HG02571 (cell line): ENCODE results near the gene WIPF1.
A peak's percentile ranks its signal among the peaks of the same experiment; 100 is the strongest.

ENCODE experiments used
- ATAC-seq: cut with Tn5 transposase; IDR thresholded peaks from one replicate; pipeline ENCODE4 v1.9.1; 2021; ENCODE audit warnings: mild to moderate bottlenecking, moderate library complexity; ENCODE audit not compliant: unreplicated experiment

WIPF1 gene, protein sequence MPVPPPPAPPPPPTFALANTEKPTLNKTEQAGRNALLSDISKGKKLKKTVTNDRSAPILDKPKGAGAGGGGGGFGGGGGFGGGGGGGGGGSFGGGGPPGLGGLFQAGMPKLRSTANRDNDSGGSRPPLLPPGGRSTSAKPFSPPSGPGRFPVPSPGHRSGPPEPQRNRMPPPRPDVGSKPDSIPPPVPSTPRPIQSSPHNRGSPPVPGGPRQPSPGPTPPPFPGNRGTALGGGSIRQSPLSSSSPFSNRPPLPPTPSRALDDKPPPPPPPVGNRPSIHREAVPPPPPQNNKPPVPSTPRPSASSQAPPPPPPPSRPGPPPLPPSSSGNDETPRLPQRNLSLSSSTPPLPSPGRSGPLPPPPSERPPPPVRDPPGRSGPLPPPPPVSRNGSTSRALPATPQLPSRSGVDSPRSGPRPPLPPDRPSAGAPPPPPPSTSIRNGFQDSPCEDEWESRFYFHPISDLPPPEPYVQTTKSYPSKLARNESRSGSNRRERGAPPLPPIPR

DNA sequence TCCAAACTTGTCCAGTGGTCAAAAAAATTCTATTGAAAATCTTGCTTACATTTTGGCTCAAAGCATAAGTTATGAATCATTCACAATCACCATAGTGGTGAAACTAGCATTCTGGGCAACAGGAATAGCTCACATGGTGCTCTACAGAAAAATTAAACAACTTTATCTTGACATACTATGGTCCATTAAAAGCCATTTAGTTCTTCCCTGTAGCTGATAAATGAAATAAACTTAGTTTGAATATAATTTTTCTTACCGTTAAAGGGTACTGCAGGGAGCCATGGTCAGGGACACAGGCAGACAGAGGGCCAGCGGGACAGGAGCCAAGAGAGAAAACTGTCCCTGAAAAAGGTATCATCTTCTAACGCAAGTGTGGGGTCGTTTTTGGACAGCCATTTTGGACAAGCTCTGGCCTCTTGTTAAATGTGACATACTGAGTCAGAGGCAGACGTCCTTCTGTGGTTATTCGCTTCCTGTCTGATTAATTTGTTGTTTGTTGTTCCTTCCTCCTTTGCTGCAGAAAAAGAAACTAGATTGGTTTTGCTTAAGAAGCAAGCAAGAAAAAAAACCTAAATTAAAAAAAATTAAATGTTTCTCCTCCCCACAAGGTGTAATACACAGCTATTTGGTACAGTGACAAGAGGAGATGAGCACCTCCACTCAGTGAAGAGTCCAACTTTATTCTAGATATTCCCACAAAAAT lies at the start of gene WIPF1:
WIPF1 (minus strand) TSS at position 460 of the 703 bp plus-strand sequence. CDS start 12,231 bp downstream, outside the sequence.
- peak; percentile 43 for ATAC-seq

DNA sequence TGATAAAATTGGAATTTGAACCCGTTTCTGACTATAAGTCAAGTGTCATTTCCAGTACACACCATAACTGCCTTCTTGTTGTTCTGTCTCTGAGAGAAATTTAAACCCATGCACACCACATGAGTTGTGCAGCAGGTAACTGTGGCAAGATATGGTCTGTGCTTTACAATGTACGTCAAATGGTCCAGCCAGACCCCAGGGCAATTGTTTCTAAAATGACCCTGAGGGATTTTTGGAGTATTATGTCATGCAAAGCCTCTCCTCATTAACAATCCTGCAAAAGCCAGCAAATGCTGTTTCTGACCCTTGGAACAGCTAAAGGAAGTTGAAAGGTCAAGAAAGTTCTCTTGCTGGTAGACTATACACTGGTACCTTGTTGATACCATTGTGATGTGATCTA lies 47.7 kb upstream of the WIPF1 start:
- ATAC-seq: no peak

DNA sequence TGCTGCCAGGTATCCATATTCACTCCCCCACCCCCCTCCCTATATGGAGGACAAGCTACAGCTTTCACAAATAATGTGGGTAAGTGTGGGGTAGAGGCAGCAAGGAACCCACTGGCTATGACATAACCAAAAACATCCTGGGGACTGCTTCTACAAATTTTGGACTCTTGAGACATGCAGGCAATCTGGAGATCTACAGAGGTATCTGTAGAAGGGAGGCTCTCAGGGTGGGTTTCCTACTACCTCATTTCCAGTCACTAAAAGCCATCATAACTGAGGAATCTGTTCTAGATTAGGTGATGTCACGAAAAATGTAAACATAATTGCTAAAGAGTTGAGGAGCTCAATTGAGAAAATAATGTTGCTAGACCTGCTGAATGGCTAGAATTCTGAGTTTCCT lies 46.8 kb upstream of the WIPF1 start:
- no peak for ATAC-seq

DNA sequence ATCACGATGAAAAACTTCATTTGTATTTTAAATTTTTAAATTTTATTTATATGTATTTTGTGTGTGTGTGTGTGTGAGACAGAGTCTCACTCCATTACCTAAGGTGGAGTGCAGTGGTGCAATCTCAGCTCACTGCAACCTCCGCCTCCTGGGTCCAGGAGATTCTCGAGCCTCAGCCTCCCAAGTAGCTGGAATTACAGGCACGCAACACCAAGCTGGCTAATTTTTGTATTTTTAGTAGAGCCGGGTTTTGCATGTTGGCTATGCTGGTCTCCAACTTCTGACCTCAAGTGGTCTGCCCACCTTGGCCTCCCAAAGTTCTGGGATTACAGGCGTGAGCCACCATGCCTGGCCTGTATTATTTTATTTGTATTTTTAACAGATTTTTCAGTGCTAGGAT lies 45.8 kb upstream of the WIPF1 start:
- ATAC-seq: no peak

DNA sequence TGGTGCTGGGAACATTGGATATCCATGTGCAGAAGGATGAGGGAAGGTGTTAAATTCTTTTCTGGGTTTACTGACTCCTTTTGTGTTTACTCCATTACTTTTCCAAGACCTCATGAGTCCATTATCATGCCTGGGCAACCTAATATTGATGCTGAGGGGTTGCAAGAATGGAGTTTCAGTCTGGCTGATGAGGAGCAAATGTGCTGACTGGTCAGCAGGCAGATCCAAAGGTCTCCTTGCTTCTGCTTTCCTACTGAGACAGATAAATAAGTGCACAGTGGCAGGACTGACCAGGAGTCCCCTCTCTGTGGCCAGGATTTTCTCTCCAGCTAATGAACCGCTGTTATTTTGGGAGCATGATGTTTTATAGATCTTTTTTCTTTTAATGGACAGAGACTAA lies 43.6 kb upstream of the WIPF1 start:
- no peak for ATAC-seq

DNA sequence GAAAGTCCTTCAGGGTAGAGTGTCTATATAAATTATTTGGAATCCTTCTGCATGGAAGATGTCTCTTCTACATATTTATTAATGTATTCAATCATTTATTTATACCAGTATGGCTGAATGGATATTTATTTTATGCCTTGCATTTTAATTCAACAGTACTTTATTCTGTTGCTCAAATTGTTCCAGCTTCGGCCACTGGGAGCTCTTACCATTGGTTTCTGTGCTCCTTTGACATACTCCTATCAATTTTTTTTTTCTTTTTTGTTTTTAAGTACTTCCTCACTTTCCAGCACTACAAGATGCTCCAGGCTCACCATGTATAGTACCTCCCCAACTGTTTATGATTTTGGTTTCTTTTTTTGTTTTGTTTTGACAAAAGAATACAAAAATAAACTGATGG lies 39.4 kb upstream of the WIPF1 start:
- ATAC-seq: no peak

DNA sequence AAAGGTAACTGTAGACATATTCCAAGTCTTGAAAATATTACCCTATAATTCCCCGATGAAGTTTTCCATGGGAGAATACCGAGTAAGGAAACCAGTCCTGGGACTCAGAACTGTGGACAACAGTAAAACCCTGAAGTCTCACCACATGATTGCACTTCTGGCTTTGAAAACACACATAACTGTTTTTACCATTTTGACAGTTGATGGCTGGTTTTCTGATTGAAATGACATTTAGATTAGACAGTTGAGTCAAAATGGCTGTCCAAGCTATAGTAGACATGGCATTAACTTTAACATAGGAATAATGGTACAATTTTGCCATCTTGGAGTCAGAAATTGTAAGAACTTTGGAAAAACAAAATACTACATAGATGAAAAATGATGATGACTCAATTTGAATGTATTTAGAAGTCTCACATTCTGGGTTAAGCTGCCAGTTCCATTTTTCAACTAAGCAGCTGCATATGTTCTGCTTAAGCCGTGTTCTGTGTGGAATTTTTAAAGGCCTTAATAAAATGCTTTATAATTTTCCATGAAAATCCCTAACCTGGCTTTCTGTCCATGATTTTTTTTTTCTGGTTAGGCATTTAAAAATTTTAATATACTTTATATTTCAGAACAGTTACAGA lies 38.3 kb upstream of the WIPF1 start:
- no peak for ATAC-seq

DNA sequence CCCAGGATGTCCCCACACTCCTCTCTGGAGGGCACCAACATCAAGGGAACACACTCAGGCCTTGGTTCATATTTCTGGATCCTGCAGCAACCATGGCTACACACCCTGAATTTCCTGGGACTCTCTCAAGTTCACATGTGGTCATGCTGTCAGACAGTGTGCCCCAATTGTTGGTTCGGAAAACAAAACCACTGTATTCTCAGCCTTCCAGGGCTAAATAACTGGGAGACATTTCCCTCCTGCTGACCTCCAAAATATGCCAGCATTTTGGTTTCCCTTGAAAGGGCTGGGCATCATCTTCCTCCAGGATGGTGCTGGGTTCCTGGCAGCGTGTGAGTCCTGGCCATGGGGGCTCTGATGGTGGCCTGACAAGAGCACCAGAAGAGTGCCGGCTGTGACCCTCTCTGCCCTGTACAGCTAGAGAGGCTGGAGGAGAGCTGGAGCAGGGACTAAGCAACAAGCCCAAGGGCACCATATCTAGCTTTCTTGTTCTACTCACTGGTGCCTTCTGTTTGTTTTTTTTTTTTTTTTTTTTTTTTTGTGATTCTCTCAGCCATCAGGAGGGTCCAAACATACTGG lies 37.5 kb upstream of the WIPF1 start:
- ATAC-seq: no peak

DNA sequence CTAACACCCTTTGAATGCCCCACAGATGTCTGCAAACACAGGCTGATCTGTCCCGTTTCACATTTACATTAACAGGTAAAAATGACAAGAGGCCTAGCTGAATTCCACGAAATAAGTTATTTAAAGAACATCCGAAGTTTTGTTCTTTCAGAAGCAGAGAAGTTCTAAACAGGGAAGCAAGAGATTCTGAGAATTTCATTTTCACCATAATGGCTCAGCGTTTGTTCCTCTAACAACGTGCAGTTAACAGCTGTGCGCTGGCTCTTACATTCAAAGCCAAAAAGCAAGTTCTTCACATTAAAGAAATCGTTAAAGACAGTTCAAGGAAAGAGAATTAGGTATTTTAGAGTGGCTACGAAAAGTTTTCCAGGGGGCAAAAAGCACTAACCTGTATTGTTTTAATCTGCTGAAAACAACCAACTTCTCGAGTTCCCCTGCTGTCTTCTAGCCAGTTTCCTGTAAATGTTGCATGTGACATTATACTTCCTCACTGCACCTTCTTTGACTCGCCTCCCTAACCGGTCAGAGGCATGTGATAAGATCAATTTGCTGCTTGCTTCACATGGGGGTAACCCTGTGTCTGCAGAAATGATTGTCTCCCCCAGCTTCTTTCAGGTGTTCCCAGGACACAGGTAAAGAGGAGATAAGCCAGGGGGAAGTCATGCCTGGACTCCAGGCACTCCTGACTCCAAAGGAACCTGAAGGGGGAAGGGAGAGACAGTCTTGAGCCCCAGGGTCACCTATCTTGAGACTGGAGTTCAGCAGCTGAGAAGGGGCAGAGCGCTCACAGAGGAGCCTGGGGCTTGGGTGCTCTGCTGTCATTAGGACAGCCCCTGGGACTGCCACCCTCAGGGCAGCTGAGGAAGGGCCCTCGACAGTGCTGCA lies 36.8 kb upstream of the WIPF1 start:
- peak; percentile 61 for ATAC-seq

DNA sequence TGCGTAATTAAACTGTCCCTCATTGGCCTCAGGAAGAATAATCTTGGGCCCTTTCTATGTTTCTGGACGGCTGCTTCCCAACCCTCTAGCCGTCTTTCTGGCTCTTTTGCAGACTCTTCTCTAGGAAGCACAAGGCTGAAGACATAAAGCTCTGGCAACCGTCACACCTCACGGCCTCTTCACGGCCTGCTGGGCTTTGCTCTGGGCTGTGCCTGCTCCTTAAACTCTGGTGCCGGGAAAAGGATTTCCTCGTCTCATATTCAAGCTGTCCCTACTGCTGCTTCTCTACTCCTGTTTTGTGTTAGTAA lies 36.0 kb upstream of the WIPF1 start:
- ATAC-seq: no peak

DNA sequence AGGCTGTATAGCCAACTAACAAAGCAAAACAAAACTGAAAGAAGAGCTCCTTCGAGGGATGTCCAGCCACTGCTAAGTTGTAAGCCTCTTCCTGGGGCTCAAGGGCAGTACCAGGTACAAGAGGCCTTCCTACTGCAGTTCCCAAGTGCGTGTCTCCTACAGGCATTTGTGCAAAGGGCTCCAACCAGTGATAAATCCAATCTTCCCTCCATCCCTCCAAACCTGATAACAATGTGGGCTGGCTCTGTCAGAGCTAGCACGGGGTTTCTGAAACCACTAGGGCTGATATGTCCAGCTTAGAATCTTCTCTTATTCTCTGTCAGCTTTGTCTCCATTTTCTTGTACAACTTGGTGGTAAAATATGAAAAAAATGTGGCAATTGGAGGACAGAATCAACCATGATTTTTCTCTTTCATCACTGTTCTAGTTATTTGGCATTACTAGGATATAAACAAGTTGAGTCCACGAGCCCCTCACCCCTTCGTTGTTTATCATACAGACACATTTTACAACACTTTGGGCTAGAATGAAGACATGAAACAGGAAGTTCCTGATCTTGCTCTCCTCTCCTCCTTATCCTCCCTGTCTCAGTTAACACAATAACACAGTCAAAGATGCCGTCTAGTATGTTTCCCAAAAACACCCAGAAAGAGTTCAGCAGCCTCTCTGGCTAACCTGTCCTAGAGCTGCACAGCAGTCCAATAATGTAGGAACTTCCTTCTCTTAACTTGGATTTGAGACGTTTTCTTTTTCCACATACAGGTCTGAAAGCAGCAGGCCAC lies 35.4 kb upstream of the WIPF1 start:
- ATAC-seq: peak; percentile 30

DNA sequence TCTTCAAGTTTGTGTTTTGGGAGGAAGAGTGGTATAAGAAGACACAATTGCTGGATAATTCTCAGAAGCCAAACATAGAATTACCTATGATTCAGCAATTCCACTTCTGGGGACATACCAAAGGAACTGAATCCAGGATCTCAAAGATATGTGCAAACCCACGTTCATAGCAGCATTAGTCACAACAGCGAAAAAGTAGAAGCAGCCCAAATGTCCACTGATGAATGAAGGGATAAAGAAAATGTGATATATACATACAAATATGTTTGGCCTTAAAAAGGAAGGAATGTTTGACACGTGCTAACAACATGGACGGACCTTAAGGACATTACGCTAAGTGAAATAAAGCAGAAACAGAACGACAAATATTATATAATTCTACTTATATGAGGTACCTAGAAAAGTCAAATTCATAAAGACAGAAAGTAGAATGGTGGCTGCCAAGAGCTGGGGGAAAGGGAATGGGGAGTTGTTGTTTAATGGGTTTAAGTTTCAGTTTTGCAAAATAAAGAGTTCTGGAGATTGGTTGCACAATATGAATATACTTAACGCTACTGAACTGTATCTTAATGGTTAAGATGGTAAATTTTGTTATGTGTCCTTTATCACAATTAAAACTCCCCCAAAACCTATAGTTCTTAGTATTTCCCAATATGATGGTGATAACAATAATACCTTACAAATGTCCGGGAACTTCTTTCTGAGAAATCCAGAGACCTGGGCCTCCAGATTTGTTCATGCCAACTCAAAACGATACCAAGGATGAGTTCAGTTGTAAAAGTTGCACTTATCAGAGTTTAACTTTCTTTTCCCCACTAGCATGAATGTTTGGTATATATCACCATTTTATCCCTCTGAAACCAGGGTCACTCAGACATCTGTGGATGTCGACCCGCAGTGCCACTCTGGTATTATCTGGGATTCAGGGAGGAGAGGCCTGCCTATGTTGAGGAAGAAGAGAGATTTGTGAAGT lies 33.7 kb upstream of the WIPF1 start:
- no peak for ATAC-seq

DNA sequence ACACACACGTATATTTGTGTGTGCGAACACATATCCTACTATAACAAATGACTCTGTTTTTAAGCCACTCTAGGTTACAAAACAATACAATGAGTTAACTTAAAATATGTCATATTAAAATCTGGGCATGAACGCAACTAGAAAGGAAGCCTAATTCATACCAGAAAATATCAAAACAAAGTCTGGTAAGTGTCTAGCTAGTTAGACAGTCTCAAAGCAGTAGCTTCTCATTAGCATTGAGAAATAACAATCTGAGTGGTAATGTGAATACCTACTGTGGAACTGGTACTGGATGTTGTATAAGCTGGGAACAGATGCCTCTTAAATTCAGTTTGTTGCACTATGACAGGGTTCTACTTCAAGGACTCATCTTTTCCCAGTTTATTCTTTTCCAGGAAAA lies 32.5 kb upstream of the WIPF1 start:
- ATAC-seq: no peak

DNA sequence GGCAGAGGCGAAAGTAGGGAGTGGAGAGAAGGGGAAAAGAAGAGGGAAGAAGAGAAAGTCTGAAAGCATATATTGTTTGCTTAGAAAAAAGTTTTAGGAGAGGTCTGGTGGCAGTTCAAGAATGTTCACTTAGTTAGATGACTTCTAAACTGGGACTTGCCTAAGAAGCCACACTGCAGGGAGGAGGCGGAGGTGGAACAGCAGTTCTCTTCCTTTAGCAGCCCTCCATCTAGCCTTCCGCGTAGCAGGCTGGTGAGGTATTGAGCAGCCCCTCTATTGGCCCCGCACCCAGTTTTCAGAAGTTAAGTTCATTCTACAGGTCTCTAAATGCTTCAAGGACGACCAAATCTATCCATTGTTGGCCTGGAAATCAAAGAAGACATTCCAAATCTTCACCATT lies 31.9 kb upstream of the WIPF1 start:
- no peak for ATAC-seq

DNA sequence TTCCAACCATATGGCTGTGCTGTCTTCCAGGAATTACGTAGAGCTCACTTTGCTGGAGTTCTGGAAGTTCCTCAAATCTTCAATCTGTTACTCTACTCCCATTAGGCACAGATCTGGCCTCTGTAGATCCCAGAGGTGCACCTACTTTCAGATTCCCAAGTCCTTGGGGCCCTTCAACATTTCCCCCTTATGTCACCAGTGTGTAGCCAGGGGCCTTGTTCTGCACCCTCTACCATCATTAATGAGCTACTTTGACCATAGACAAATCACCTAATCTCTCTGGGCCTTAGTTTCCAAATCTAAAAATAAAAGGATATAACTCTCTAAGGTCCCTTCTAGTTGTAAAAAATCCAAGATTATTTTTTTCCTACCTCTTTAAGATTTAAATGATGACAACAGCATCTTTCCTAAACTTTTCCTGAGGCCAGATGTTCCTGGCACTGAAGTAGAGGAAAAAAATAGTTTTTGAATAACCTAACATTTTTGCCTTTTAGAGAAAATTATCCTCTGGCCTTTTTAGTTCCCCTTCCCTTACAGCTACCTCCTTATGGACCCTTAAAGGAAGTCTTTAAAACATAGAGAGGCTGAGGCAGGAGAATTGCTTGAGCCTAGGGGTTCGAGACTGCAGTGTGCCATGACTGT lies 31.0 kb upstream of the WIPF1 start:
- no peak for ATAC-seq

DNA sequence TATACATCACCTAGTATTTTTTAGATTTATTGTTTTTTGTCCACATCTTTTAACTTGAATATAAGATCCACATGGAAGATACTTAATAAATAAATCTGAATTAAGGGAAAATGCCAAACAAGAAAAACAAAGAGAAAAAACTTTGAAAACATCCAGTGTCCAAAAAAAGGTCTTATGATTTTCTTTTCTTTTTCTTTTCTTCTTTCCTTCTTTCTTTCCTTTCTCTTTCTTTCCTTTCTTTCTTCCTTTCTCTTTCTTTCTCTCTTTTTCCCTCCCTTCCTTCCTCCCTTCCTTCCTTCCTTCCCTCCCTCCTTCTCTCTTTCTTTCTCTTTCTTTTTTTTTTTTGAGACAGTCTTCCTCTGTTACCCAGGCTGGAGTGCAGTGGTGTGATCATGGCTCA lies 29.6 kb upstream of the WIPF1 start:
- no peak for ATAC-seq

DNA sequence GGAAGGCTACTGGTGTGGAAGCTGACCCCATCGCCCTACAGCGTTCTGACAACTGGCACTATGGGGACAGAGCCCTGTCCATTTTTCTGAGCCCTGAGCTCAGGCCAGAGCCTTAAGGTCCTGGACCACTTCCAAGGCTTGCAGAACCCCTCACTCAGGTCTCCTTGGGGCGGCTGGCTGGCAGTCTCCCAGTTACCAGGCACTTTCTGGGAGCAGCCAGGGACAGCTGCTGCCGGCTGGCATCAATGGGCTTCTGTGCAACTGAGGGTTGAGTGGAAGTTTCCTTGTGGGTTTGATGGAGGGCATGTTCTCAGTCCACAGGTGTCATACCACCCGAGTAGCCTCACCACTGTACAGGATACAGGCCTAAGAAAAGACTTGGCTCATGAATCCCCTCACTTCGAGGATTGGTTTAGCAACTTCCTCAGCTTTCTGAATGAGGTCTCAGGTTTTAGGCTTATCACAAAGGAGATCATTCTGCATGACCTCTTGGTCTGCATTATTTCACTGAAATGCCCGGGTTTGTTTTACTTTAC lies 27.4 kb upstream of the WIPF1 start:
- ATAC-seq: no peak

DNA sequence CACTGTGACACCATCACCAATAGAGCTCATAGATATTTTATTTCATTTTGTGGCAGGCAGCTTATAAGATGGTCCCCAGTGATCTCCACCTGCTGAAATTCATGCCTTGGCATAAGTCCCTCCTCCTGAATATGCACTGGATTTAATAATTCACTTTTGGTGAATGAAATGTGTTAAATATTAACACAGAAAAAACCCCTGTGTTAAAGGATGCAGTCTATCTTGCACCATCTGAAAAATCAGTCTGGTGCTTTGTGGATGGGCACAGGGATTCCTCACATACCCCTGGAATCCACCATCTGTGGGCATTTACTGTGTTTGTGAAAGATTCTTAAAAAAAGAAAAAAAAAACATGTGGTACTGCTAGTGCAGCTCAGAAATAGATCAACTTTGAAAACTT lies 26.1 kb upstream of the WIPF1 start:
- ATAC-seq: no peak
